HG03571 (cell line): ENCODE results near the gene SRPRB.
"Not testable (repeated sequence)": the region's sequence is repeated elsewhere in the genome, so short reads cannot be mapped to it uniquely, and the experiment has no call there.

Experiments
- ATAC-seq: cut with Tn5 transposase; IDR thresholded peaks from one replicate; pipeline ENCODE4 v1.9.1; 2021; ENCODE audit not compliant: unreplicated experiment

The SRPRB gene

DNA sequence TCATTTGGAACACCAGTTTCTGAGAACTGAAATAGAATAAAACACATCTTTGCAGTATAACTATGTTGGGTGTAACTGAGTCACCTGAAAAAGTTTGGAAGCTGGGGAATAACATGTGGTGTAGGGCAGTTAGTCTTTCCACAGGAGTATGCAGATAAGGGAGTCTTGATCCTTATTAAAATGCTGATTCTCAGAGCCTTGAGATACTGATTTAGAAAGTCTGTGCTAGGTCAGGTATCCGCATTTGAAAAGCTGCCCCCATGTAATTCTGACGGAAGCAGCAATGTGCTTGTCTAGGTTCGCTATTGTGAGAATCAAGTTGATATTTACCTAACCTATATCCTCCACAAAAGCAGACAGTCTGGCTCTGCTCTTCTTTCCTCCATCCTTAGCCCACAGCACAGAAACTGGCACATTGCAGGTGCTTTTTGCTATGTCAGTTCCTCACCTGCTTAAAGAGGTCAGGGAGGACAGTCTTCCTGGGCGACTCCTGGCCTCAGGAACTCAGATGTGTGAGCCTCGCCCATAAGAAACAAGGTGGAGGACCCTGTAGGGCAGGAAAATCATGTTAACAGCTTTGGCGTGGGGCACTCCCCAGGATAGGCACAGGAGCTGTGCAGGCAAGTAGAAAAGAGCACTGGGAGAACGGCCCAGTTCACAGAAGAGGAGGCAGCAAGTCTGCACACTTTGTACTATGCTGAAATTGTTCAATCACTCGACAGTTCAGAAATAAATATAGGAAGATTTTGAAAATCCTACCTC is 27.6 kb upstream of the SRPRB start:
- no peak for ATAC-seq

DNA sequence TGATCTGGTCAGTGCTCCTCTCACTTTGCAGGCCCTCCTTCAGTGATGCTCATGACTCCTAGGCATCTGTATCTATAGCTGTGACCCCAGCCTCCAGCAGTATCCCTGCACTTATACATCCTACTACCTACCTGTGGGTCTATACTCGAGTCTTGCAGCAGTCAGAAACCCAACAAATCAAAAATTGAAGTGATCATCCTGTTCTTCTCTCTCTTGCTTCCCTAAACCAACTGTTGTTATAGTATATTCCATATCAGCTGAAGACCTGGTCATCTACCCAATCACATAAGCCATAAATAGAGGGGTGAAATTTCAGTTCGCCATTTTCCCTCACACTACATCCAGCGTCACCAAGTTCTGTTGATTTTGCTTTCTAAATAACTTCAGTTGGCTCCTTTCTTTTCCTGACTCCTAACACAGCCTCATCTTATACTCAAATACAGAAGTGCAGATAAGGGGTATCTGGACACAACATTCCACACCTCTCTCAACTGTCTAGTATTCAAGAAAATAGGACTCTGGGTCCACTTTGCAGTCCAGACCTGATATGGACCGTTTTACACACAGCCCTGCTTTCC is 25.9 kb upstream of the SRPRB start:
- no peak for ATAC-seq

DNA sequence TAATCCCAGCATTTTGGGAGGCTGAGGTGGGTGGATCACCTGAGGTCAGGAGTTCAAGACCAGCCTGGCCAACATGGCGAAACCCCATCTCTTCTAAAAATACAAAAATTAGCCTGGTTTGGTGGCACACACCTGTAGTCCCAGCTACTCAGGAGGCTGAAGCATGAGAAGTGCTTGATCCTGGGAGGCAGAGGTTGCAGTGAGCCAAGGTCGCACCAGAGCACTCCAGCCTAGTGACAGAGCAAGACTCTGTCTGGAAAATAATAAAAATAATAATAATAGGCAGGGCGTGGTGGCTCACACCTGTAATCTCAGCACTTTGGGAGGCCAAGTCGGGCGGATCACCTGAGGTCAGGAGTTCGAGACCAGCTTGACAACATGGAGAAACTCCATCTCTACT is 24.9 kb upstream of the SRPRB start:
- ATAC-seq: not testable (repeated sequence)

DNA sequence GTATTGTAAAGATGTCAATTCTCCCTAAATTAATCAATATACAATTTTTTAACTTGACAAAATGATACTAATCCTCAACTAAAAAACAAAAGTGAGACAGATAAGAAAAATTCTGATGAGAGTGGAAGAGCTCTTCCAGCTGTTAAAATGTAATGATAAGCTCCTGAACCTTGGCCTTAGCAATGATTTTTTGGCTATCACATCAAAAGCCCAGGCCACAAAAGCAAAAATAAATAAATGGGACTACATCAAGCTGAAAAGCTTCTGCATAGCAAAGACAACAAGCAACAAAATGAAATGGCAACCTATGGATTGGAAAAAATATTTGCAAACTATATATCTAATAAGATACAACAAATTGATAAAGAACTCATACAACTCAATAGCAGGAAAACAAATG is 24.0 kb upstream of the SRPRB start:
- no peak for ATAC-seq

DNA sequence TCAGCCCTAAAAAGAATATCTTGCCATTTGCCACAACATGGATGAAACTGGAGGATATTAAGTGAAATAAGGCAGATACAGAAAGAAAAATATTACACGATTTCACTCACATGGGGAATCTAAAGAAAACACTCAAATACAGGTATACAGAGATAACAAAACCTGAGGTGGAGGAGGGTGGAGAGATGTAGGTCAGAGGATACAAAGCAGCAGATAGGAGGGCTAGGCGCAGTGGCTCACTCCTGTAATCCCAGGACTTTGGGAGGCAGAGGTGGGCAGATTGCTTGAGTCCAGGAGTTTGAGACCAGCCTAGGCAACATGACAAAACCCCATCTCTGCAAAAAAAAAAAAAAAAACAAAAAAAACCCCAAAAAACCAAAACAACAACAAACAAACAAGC is 23.2 kb upstream of the SRPRB start:
- ATAC-seq: no peak

DNA sequence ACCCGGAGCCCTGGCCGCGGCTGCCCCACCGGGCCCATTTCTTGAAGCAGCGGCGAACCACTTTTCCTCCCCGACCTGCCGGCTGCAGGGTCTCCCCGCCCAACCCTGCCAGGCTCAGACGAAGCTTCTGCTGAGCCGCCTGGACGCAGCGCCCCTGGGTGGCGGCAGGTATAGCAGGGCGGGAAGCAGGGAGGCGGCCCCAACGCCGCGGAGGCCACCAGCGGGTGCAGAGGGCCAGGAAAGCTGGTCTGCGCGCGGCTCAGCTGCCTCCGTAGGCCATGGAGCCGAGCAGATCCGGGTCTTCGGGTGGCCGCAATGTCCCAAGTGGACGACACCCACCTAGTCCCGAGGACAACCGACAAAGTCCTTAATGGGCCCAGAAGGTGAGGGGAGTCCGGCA is 21.9 kb upstream of the SRPRB start:
- ATAC-seq: no peak

DNA sequence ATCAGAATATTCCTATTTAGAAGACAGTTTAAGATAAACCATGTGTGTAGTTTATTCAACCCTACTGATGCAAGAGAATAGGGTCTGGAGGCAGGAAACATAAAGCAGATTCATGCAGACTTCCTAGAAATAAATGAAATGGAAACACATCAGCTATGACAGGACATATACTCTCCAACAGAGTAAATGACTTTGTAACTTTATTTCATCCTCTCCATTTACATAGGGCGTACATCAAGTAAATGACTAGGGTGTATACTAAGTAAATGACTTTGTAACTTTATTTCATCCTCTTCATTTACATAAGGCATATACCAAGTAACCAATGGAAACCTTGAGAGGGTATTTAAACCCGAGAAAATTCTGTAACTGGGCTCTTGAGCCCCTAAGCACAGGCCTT is 17.6 kb upstream of the SRPRB start:
- no peak for ATAC-seq

DNA sequence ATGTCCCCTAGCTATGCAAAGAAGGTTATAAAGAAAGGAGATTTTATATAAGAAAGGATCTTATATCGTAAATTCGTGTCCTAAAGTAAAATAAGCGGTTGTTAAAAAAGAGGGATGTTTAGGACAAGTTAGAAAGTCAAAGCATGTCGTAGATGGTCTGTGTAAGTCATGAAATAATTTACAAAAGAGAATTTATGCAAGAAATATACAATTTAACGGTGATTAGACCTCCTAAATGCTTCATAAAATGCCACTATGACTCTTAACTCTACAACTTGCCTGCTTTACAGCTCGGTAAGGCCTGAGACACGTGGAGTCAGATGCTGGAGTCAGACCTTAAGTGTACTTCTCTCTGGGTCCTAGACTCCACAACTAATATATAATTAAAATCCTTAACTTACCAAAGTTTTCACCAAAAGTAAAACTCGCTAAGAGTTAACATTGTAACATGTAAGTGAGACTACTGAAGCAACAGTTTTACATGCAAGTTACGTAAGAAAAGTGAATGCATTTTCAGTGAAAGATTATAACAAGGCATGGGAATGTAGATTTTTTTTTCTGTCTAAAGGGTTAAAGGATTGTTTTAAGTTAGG is 13.3 kb upstream of the SRPRB start:
- ATAC-seq: no peak

DNA sequence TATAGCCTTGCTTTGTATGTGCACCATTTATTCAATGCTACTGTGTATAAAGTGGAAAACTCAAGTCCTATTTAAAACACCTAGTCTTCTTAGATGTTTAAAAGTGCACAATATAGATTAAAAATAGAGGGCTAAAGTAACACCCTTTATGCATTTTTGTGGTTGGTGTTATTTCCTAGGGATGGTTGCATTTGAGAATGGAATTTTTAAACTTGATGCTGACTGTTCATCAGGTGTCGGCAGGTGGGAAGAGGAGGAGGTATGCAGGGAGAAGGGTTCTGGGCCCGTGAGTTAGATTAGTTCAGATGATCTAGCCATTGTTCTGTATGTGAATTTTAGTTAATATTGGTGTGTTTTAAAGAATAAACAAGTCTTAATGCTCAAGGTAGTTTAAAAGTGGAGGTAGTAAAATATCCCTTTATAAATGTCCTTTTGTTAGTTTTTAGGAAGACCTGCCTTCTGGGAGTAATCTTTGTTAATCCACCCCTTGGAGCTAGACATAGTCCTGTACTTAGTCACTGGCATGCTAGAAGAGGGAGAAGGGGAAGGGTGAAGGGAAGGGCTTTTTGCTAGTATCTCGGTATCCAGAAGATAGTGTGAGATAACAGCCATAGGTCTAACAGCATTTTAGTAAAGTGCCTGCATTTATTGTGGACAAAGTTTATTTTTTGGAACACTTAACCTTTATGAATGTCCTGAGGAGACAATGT is 8.1 kb upstream of the SRPRB start:
- ATAC-seq: no peak

DNA sequence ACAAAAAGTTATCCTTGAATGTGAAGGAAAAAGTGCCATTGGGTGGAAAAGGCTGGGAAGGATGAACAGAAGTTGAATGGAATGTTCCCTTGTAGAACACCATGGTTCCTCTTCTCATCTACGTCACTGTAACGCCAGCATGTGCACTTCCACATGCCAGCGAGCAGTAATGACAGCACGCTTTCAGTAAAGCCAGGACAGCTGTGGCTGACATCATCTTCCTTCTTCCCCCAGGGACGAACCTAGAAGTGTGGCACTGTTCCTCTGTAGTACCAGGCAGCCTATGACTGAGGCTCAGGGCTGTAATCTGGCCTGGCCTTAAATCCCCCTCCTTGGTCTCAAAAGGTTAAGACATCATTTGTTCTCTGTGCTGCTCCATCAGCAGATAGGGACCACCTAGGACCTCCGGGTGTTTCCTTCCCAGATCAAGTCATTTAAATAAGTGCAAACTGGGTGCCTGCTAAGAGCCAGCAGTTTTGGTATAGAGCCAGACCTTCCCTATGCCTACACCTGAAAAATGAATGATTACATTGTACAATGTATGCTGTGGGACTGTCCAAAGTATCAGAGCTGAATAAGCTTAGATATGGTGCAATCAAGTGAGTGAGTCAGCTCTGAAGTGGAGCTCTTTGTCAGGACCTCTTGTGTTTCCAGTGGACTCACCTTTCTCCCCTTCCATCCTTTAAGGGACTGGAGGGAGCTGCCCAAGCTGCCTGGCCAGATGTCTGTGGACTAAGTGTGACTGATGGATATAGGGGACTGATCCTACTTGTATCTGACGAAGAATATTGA is 5.6 kb upstream of the SRPRB start:
- no peak for ATAC-seq

DNA sequence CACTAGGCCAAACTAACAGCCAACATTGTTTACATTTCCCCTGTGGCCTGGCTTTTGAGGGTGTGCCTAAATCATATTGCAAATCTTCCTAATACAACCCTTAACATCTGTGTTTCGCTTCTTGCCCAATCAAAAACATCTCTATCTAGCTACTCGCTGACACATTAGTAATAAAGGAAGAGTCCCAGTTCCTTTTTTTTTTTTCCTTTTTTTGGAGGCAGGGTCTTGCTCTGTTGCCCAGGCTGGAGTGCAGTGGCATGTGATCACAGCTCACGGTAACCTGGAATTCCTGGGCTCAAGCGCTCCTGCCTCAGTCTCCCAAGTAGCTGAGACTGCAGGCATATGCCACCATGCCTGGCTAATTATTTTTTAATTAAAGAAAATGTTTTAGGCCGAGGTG is 2.1 kb upstream of the SRPRB start:
- ATAC-seq: no peak

DNA sequence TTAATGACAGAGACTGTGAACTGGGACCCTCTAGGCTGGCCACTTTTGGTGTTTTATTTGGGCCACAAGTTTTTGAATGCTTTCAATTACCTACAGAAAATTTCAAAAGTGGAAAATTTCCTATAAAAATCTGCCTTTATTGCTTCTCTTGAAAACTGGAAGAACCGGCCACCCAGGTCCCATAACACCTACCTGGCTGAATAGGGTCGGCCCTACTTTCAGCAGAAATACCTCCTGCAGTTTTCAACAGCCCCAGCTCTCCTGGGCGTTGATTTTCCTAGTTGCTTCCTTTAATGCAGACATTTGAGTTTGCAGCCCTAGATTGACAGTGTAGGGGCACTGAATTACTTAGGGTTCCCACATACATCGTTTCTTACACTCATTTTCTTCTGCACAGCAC is 719 bp upstream of the SRPRB start:
- ATAC-seq: no peak

DNA sequence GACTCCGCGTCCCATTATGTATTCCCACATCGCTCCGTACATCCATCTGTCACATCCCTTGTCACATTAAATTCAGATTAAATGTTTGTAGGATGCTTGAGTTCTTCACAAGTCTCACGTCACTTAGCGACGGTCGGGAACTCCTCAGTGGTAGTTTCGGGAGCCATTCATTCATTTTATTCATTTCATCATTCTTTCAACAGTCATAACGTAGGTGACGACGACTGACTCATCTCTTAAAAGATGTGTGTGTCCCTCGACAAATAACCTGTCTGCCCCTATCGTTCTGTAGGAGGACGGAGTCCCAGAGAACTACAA is 272 bp upstream of the SRPRB start:
- no peak for ATAC-seq

DNA sequence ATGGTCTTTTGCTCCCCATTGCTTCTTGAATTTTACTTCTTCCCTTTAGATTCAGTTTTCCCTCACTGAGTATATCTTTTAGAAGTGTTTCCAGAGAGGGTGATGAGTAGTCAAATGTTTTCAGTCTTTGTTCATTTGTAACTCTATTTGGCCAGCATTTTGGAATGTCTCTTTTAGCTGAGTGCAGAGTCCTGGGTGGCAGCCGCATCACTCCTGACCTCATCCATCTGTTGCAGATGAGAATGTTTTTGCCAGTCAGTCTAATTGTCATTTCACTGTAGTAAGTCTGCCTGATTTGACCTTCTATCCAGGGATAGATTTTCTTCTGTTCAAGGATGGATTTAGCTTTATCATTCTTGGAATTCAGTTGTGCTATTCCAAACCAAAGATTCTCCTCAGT is 7.3 kb downstream of the SRPRB start:
- no peak for ATAC-seq

DNA sequence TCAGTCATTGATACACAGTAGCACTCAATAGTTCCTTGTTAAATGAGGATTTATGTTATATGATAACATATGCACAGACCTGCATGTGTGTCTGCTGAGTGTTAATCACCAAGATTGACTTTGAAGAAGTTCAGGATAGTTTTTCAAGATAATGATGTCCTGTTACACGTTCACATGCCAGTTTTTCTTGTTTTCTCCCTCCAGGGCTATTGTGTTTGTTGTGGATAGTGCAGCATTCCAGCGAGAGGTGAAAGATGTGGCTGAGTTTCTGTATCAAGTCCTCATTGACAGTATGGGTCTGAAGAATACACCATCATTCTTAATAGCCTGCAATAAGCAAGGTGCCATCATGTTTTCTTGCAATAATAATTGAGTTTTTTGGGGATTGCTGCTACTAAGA is 9.8 kb downstream of the SRPRB start:
- ATAC-seq: no peak

DNA sequence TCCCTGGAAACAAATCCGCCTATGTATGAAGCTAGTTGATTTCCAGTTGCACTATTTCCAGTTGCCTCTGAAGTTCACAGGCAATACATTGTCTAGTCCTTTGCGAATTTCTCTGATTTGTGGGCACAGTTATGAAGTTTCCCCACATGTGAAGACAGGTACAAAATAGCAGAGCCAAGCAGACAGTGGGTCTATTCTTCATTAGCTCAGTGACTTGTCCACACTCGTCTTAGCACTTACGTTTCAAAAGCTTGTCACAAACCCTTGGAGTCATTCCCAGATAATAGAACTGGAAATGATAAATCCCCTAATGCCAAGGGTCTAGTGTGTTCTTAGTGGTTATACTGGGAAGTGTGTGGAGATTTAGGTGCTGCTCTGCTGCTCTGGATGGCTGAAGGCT is 14.5 kb downstream of the SRPRB start:
- no peak for ATAC-seq

DNA sequence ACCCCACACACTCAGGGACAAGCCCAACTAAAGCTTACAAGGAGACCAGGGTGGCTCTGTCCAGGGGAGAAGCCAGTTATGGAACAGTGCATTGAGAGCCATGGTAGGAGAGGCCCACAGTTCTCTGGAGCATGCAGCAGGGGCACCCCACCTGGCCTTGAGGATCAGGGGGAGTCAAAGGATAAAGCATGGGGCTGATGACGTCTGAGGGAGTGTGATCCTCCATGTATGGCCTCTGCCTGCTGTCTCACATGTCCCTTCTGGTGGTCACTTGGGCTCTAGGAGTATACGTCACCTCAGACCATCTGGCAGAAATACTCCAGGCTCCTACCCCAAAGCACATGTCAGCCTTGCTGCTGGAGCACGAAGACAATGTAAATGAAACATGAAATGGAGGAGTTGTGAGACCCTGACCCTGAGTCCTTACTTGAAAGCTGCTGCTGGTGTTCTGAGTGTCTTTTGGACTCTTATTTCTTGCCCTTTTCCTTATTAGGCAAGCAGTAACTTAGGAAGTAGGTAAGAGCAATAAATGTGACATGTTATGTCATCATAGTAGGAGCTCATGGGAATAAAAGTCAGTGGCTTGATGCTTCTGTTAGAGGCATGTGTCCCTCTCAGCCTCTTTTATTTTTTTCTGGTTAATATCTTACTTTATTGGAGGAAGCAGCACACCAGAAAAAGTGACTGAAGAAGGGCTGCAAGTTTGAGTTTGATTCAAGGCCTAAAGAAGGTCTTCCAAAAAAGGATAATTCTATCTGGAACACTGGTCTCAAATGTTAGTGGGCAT is 15.5 kb downstream of the SRPRB start:
- no peak for ATAC-seq

DNA sequence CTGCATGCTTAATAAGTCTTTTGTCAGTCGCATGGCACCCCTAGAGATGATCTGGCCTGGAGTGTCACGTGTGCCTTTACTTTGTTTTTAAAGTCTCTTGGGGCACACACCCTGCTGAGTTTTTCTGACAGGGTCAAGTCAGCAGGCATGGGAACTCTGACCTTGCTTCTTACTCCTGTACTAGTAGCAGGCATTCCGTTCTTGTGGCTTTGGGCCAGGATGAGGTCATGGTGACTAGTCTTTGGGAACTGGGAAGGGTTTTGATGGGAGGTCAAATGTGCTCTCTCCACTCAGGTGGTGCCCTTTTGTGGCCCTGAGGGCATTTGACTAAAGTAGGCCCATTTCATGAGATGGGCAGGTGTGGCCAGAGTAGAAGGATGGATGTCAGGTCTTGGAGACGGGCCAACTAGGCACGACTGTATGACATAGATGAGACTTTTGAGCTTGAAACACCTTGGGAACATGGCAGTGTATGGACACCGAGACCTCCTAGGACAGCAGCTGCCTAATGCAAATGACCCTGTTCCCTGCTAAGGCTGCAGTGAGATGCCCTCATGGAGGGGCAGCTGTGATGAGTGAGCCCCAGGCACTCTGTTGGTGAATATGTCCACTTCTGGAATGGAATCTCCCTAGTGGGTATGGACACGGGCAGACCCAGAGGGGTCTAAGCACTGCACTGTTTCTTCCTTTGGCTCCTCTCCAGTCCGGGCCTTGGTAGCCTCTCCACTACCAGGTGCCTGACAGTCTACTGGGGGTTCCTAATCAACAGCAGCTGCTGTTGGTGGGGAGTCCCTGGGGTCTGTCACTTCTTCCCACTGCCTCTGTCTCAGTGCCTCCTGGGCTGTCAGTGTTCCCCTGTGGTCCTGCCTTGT is 16.4 kb downstream of the SRPRB start:
- ATAC-seq: no peak

DNA sequence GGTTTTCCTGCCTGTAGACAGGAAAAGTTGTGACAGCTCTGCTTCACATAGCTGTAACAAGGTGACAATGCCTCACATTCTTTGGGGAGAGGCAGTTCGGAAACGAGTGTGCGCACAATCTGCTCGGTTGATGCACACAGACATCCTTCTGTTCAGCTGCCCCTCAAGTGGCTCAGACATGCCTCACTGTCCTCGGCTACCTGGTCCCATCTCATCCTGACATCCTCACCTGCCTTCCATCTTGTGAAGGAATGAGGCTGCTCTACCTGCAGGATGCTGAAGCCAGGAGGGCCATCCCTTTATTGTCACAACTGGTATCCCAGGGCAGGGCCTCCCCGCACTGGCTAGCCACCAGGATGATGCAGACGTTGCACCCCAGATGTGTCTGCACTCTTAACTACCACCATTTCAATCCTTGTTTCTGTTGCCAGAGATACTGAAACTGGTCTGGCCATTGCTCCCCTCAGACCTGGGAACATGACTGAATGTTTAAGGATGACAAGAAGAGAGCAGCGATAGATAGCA is 19.4 kb downstream of the SRPRB start:
- no peak for ATAC-seq
